HEK293 (cell line): ENCODE data around the gene KIF1A.
A peak's percentile ranks its signal among the peaks of the same experiment; 100 is the strongest.

Experiments
- CTCF ChIA-PET: fragments of 350-600 bp; formaldehyde crosslinking; extraction: SDS; loops from one replicate; lab custom pipeline; 2021; ENCODE audit warnings: antibody characterized with exemption; lab: Yijun Ruan, JAX
- POLR2A ChIA-PET: fragments of 300-600 bp; formaldehyde crosslinking; extraction: SDS; loops from one replicate; lab custom pipeline; 2020; ENCODE audit warnings: antibody characterized with exemption, inconsistent platforms; lab: Yijun Ruan, JAX
- H3K27ac ChIP-seq: fragments of 200-500 bp; sonication (Bioruptor generic); 2 replicates; pipeline ENCODE4 v1.5.1; 2014; ENCODE audit warnings: low read depth, low read length, control low read depth, inconsistent platforms; ENCODE audit errors: extremely low read depth
- H3K36me3 ChIP-seq, 2 experiments: fragments of 200-500 bp in 1 of 2; sonication (Bioruptor generic) in 1 of 2; 1 replicate in 1 of 2; 2 replicates in 1 of 2; pipeline ENCODE4 v1.5.1; 2014 to 2017; ENCODE audit warnings: inconsistent platforms in 2 of 2, low read length in 2 of 2; ENCODE audit not compliant: control insufficient read depth in 2 of 2, insufficient read depth in 1 of 2
- H3K4me1 ChIP-seq: fragments of 200-500 bp; sonication (Bioruptor generic); 2 replicates; pipeline ENCODE4 v1.5.1; 2014; ENCODE audit warnings: mild to moderate bottlenecking, low read length, inconsistent platforms; ENCODE audit not compliant: control insufficient read depth, insufficient read depth
- H3K4me3 ChIP-seq: 2 replicates; pipeline ENCODE4 v1.5.1; 2011; ENCODE audit warnings: low read depth, mild to moderate bottlenecking, control low read depth, low read length, moderate library complexity
- H3K9me3 ChIP-seq: fragments of 200-500 bp; sonication (Bioruptor generic); 2 replicates; pipeline ENCODE4 v1.5.1; 2014; ENCODE audit warnings: low read depth, low read length, inconsistent platforms; ENCODE audit not compliant: control insufficient read depth, insufficient read depth
- HOXC10 ChIP-seq: sonication (generic); formaldehyde crosslinking; IDR thresholded peaks from 2 replicates; pipeline ENCODE4 v1.8.1; 2023; ENCODE audit warnings: mild to moderate bottlenecking, missing genetic modification reagents
- PRDM2 ChIP-seq: fragments of 450-650 bp; formaldehyde crosslinking; IDR thresholded peaks from 2 replicates; pipeline ENCODE4 v1.5.1; 2016; ENCODE audit warnings: missing biosample characterization, missing genetic modification characterization, borderline replicate concordance
- SP7 ChIP-seq: fragments of 450-650 bp; formaldehyde crosslinking; IDR thresholded peaks from 2 replicates; pipeline ENCODE4 v1.5.1; 2016; ENCODE audit warnings: missing biosample characterization, missing genetic modification characterization
- ZBTB7A ChIP-seq: fragments of 450-650 bp; formaldehyde crosslinking; IDR thresholded peaks from 2 replicates; pipeline ENCODE4 v1.5.1; 2016; ENCODE audit warnings: low read depth, missing biosample characterization, missing genetic modification characterization
- ZFP69B ChIP-seq: fragments of 450-650 bp; formaldehyde crosslinking; IDR thresholded peaks from 2 replicates; pipeline ENCODE4 v1.5.1; 2016; ENCODE audit warnings: missing biosample characterization, missing genetic modification characterization
- ZNF211 ChIP-seq: fragments of 450-650 bp; formaldehyde crosslinking; IDR thresholded peaks from 2 replicates; pipeline ENCODE4 v1.5.1; 2016; ENCODE audit warnings: low read depth, missing biosample characterization, missing genetic modification characterization
- ZNF223 ChIP-seq: fragments of 450-650 bp; formaldehyde crosslinking; IDR thresholded peaks from 2 replicates; pipeline ENCODE4 v1.5.1; 2016; ENCODE audit warnings: missing biosample characterization, missing genetic modification characterization
- ZNF239 ChIP-seq: fragments of 450-650 bp; formaldehyde crosslinking; IDR thresholded peaks from 2 replicates; pipeline ENCODE4 v1.5.1; 2016; ENCODE audit warnings: missing biosample characterization, missing genetic modification characterization
- ZNF26 ChIP-seq: fragments of 450-650 bp; formaldehyde crosslinking; IDR thresholded peaks from 2 replicates; pipeline ENCODE4 v1.5.1; 2016; ENCODE audit warnings: missing biosample characterization, missing genetic modification characterization
- ZNF302 ChIP-seq: fragments of 450-650 bp; formaldehyde crosslinking; IDR thresholded peaks from 2 replicates; pipeline ENCODE4 v1.5.1; 2016; ENCODE audit warnings: missing biosample characterization, missing genetic modification characterization, low read depth
- ZNF488 ChIP-seq: fragments of 450-650 bp; formaldehyde crosslinking; IDR thresholded peaks from 2 replicates; pipeline ENCODE4 v1.5.1; 2016; ENCODE audit warnings: missing biosample characterization, missing genetic modification characterization
- ZNF558 ChIP-seq: fragments of 450-650 bp; formaldehyde crosslinking; IDR thresholded peaks from 2 replicates; pipeline ENCODE4 v1.5.1; 2016; ENCODE audit warnings: missing biosample characterization, missing genetic modification characterization
- ZNF621 ChIP-seq: fragments of 450-650 bp; formaldehyde crosslinking; IDR thresholded peaks from 2 replicates; pipeline ENCODE4 v1.5.1; 2017; ENCODE audit warnings: missing biosample characterization, missing genetic modification characterization
- ZNF645 ChIP-seq: fragments of 450-650 bp; formaldehyde crosslinking; IDR thresholded peaks from 2 replicates; pipeline ENCODE4; 2016; ENCODE audit warnings: missing biosample characterization, missing genetic modification characterization
- ZNF658 ChIP-seq: fragments of 450-650 bp; formaldehyde crosslinking; IDR thresholded peaks from 2 replicates; pipeline ENCODE4; 2016; ENCODE audit warnings: missing biosample characterization, missing genetic modification characterization
- ZNF777 ChIP-seq: fragments of 450-650 bp; formaldehyde crosslinking; IDR thresholded peaks from 2 replicates; pipeline ENCODE4 v1.5.1; 2017; ENCODE audit warnings: missing biosample characterization, missing genetic modification characterization, borderline replicate concordance
- ZSCAN23 ChIP-seq: fragments of 450-650 bp; formaldehyde crosslinking; IDR thresholded peaks from 2 replicates; pipeline ENCODE4 v1.5.1; 2016; ENCODE audit warnings: missing biosample characterization, missing genetic modification characterization
- ZSCAN30 ChIP-seq: fragments of 450-650 bp; IDR thresholded peaks from 2 replicates; pipeline ENCODE4 v1.5.1; 2018; ENCODE audit warnings: missing biosample characterization, mild to moderate bottlenecking, missing genetic modification characterization, moderate library complexity

Gene KIF1A

GRCh38 chr2:240810199-240810598, 9.8 kb downstream of the KIF1A start (continued):
- no peak for TF ChIP-seq HOXC10 (CRISPR knock-in tag)
- no peak for TF ChIP-seq ZNF211 (tag by site-specific recombination)
- TF ChIP-seq ZNF621 (tag by site-specific recombination): no peak

- Histone ChIP-seq H3K4me1 (no peaks in the 10 kb centered on the region), H3K4me3 (no peak overlapping the region)
- ChIA-PET POLR2A (no interaction called here), CTCF (no interaction called here)
- TF ChIP-seq ZNF645: no peak
- TF ChIP-seq SP7 (tag by site-specific recombination): no peak
- TF ChIP-seq ZSCAN23 (tag by site-specific recombination): no peak
- no peak for TF ChIP-seq ZBTB7A (tag by site-specific recombination)
- no peak for TF ChIP-seq ZSCAN30
- no peak for TF ChIP-seq ZNF223 (tag by site-specific recombination)
- no peak for TF ChIP-seq ZNF239 (tag by site-specific recombination)
- TF ChIP-seq ZNF558 (tag by site-specific recombination): no peak
- TF ChIP-seq ZFP69B (tag by site-specific recombination): no peak
- TF ChIP-seq ZNF658 (tag by site-specific recombination): no peak
- TF ChIP-seq ZNF302 (tag by site-specific recombination): no peak
- no peak for TF ChIP-seq PRDM2 (tag by site-specific recombination)
- TF ChIP-seq ZNF777 (tag by site-specific recombination): no peak
- TF ChIP-seq, all 188 proteins: peak for 0
- no peak overlapping the region for H3K27ac ChIP-seq
- H3K9me3 ChIP-seq: no peaks in the 10 kb centered on the region
- peaks cover 0 to 8% of the 10 kb centered on the region in 2 experiments; a peak in 2 of 3 replicates for H3K36me3 ChIP-seq
Observed at GRCh38 chr2:240809276-240809675, 10.7 kb downstream of the KIF1A start.

GRCh38 chr2:240806459-240806858, 13.6 kb downstream of the KIF1A start:
- Histone ChIP-seq H3K9me3 (0 out of 2 replicates have a peak, but pooled peaks cover under 1% of the 10 kb centered on the region), H3K4me1 (no peaks in the 10 kb centered on the region), H3K27ac (no peak overlapping the region), H3K4me3 (no peak overlapping the region), H3K36me3 (no peaks in the 10 kb centered on the region; a peak in 1 of 3 replicates)
- no peak for TF ChIP-seq ZNF488
- TF ChIP-seq ZNF26: peak; percentile 91
- CTCF ChIA-PET: no interaction called here
- POLR2A ChIA-PET: no interaction called here
